Endothelial cell of umbilical vein (primary cell): ENCODE data around the gene SGCE. TPM values are rescaled to one million over a fixed set of nuclear protein-coding genes. Genes with fewer than 3 reads are reported as not detected.

ENCODE experiments used
- BruUV-seq: library from RNA; stranded (reverse); fragments of 400-500 nt; replicated peaks from 2 replicates; lab custom pipeline; 2021; lab: Mats Ljungman, UMichigan
- CTCF ChIA-PET: fragments of 300-600, 350-600 bp; sonication (Branson Sonifier 250); formaldehyde crosslinking; loops from one replicate; lab custom pipeline; 2021; ENCODE audit warnings: antibody characterized with exemption, inconsistent platforms; lab: Charles Lee
- POLR2A ChIA-PET: fragments of 300-600, 350-600 bp; sonication (Branson Sonifier 250); formaldehyde crosslinking; loops from one replicate; lab custom pipeline; 2021; ENCODE audit warnings: antibody characterized with exemption, inconsistent platforms; lab: Charles Lee
- DNase-seq: peaks from one replicate; pipeline ENCODE4 v3.0.0-alpha.2; 2011; ENCODE audit warnings: low read depth, low spot score
- FAIRE-seq: peaks from 2 replicates; lab custom pipeline; 2011; peaks lifted over from hg19 to GRCh38; lab: Jason Lieb, UNC
- H2AFZ ChIP-seq: 2 replicates; pipeline ENCODE4 v1.6.0; 2012; ENCODE audit warnings: low read depth, low read length, control low read depth, inconsistent platforms
- H3K27ac ChIP-seq: 2 replicates; pipeline ENCODE4 v1.5.1; 2011; ENCODE audit warnings: low read depth, mild to moderate bottlenecking, control low read depth, low read length, moderate library complexity; ENCODE audit not compliant: insufficient read depth
- H3K27me3 ChIP-seq, 2 experiments: 2 replicates each; pipeline versions ENCODE4 v1.6.0 to v1.6.1; 2011; ENCODE audit warnings: low read length in 2 of 2, mixed read lengths in 1 of 2; ENCODE audit not compliant: control insufficient read depth in 2 of 2, insufficient read depth in 2 of 2
- H3K36me3 ChIP-seq, 2 experiments: 2 replicates in 1 of 2; 3 replicates in 1 of 2; pipeline ENCODE4 v1.5.1; 2011; ENCODE audit warnings: low read length in 2 of 2, mild to moderate bottlenecking in 1 of 2, moderate library complexity in 1 of 2; ENCODE audit not compliant: control insufficient read depth in 2 of 2, insufficient read depth in 2 of 2; ENCODE audit errors: extremely low read depth in 1 of 2
- H3K4me1 ChIP-seq: 3 replicates; pipeline ENCODE4 v1.5.1; 2011; ENCODE audit warnings: mild to moderate bottlenecking, low read length; ENCODE audit not compliant: control insufficient read depth, insufficient read depth; ENCODE audit errors: extremely low read depth
- H3K4me2 ChIP-seq: 2 replicates; pipeline ENCODE4 v1.6.1; 2011; ENCODE audit warnings: low read length, control low read depth, mixed read lengths; ENCODE audit not compliant: insufficient read depth
- H3K4me3 ChIP-seq, 3 experiments: fragments of 200-600 bp in 1 of 3; sonication (generic), shearing (Covaris generic) in 1 of 3; replicated peaks in 1 of 3; 2 replicates each; pipeline ENCODE4 v1.5.1; 2011 to 2016; ENCODE audit warnings: control low read depth in 3 of 3, low read length in 3 of 3, mild to moderate bottlenecking in 2 of 3, inconsistent platforms in 1 of 3, low read depth in 1 of 3, moderate library complexity in 1 of 3; ENCODE audit not compliant: insufficient read depth in 1 of 3
- H3K79me2 ChIP-seq: 2 replicates; pipeline ENCODE4 v1.6.0; 2012; ENCODE audit warnings: low read length, inconsistent platforms; ENCODE audit not compliant: control insufficient read depth, insufficient read depth
- H3K9ac ChIP-seq: replicated peaks from 2 replicates; pipeline ENCODE3; 2011; ENCODE audit warnings: low read length, control low read depth; ENCODE audit not compliant: insufficient read depth; ENCODE audit errors: extremely low read depth
- H3K9me1 ChIP-seq: replicated peaks from 3 replicates; pipeline ENCODE4 v1.6.0; 2011; ENCODE audit warnings: mild to moderate bottlenecking, low read length; ENCODE audit not compliant: control insufficient read depth, insufficient read depth; ENCODE audit errors: extremely low read depth
- H3K9me3 ChIP-seq: replicated peaks from 2 replicates; pipeline ENCODE4 v1.5.1; 2012; ENCODE audit warnings: low read length, inconsistent platforms; ENCODE audit not compliant: control insufficient read depth, insufficient read depth
- H4K20me1 ChIP-seq: replicated peaks from 2 replicates; pipeline ENCODE3; 2011; ENCODE audit warnings: mild to moderate bottlenecking, low read length; ENCODE audit not compliant: control insufficient read depth, insufficient read depth; ENCODE audit errors: extremely low read depth
- CTCF ChIP-seq, 2 donors: IDR thresholded peaks; 1 replicate in 1 of 2; 2 replicates in 1 of 2; pipeline ENCODE4 v1.5.1; 2011; ENCODE audit warnings: low read length in 2 of 2, mild to moderate bottlenecking in 2 of 2, moderate library complexity in 2 of 2, control low read depth in 1 of 2, inconsistent platforms in 1 of 2, low read depth in 1 of 2; ENCODE audit not compliant: insufficient read depth in 1 of 2; ENCODE audit errors: extremely low read depth in 1 of 2
- EZH2 ChIP-seq: IDR thresholded peaks from 2 replicates; pipeline ENCODE4 v1.6.1; 2012; ENCODE audit warnings: borderline replicate concordance, low read depth, mild to moderate bottlenecking, moderate library complexity, low read length, inconsistent platforms; ENCODE audit not compliant: severe bottlenecking
- FOS ChIP-seq: IDR thresholded peaks from 2 replicates; pipeline ENCODE4 v1.6.1; 2011; ENCODE audit warnings: mild to moderate bottlenecking, low read length, moderate library complexity, borderline replicate concordance; ENCODE audit not compliant: insufficient read depth
- GATA2 ChIP-seq: IDR thresholded peaks from 2 replicates; pipeline ENCODE4 v1.7.0; 2011; ENCODE audit warnings: low read depth, mild to moderate bottlenecking, moderate library complexity, mixed read lengths, low read length; ENCODE audit not compliant: insufficient read length, insufficient read depth
- JUN ChIP-seq: IDR thresholded peaks from 2 replicates; pipeline ENCODE4 v1.6.1; 2011; ENCODE audit warnings: borderline replicate concordance, low read depth; ENCODE audit not compliant: insufficient read length, insufficient read depth
- MYC ChIP-seq: IDR thresholded peaks from one replicate; pipeline ENCODE4 v1.6.1; 2011; ENCODE audit warnings: mild to moderate bottlenecking, low read depth, low read length
- POLR2A ChIP-seq: IDR thresholded peaks from 2 replicates; pipeline ENCODE4 v1.6.1; 2012; ENCODE audit warnings: low read depth, mild to moderate bottlenecking, control low read depth, low read length
- POLR2AphosphoS5 ChIP-seq: IDR thresholded peaks from 2 replicates; pipeline ENCODE4 v1.6.1; 2012; ENCODE audit warnings: low read depth, mild to moderate bottlenecking, control low read depth, low read length, moderate library complexity; ENCODE audit not compliant: insufficient read depth
- dilution Hi-C: fragments of 300-500 bp; cut with MboI; formaldehyde crosslinking; loops from one replicate; pipeline ENCODE4 v1.15.0; 2019; ENCODE audit warnings: low sequenced_read_pairs; ENCODE audit not compliant: extremely low pct_ligation_motif_present
- intact Hi-C: fragments of 100-400 bp; cut with micrococcal nuclease; formaldehyde crosslinking; loops from one replicate; pipeline ENCODE4 v1.10.0; 2022
- polyA plus RNA-seq, 4 experiments: library from polyadenylated mRNA; depleted of rRNA in 3 of 4; stranded (reverse) in 3 of 4; unstranded in 1 of 4; fragments of >200 nt; gene quantifications; 2 replicates each; pipeline versions ENCODE4 v1.2.1 to v1.2.3, GENCODE V29; 2011 to 2012; ENCODE audit warnings: missing spikeins in 1 of 4
- total RNA-seq: library from RNA; stranded (reverse); gene quantifications from 2 replicates; pipeline ENCODE4 v1.2.3, GENCODE V29; 2021
- TF ChIP-seq, protein P1 (sequence below): IDR thresholded peaks from 2 replicates; pipeline ENCODE4 v1.6.1; 2011; ENCODE audit not compliant: insufficient read depth, insufficient read length

Gene SGCE
- total and polyA plus RNA-seq, 2 donors (not counting 3 experiments of a cell fraction or from before 2014, with no cell fraction given): 46.8 to 53.3 TPM

DNA sequence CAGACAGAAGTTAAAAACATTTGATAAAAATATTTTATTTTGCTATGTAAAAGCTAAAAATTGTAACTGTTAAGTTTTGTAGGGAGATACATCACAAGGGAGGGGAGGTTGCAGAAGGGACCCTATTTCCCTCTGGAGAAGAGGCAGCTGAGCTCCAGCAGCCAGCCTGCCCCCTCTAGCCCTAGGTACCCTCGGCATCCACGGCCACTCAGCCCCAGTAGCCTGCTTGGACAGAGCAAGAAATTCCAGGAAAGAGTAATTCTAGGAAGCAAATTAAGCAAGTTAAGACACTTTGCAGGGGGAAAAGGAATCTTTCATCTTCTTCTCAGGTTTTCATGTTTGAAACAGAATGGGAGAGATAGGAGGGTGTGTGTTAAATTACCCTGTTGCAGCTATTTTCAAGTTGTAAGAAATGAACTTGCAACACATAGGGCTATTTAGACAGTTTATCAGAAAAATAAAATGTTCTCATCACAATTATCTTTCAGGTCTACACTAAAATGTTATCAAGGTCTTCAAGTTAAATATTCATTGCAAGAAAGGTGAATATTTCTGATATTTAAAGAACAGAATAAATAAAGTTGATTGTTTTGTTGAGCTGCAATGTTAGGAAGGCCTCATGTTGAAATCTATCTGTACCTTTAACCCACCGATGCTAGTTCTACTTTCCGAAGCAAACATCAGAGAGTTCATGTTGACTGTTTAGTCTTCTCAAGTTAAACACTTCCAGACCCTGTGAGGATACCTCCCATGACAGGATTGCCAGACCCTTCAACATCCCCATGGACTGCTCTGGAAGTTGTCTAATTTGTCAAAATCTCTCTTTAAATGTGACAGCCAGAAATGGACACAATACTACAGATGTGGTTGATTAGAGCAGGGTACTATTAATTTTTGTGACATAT lies 5.5 kb downstream of the SGCE start:
- dilution Hi-C loops (no loop called here), intact Hi-C loops (no loop called here)
- no peaks in the 10 kb centered on the region for H3K9me3 ChIP-seq
- DNase-seq: no peak
- H3K4me3 ChIP-seq: no peak overlapping the region
- CTCF ChIA-PET: interaction anchor here (1.1 to 2.1 kb wide), 4 partner anchors 9 to 201 kb away, joined by 3 to 7 read pairs (median 5); no protein-coding TSS in a partner anchor
- no peak for FAIRE-seq
- H3K27ac ChIP-seq: no peak overlapping the region
- no peak overlapping the region for H3K9ac ChIP-seq
- no peak overlapping the region for H3K4me2 ChIP-seq
- POLR2A ChIA-PET: no interaction called here
- no peaks in the 10 kb centered on the region for H3K36me3 ChIP-seq
- TF ChIP-seq FOS (no peak), JUN (no peak), POLR2AphosphoS5 (no peak), CTCF (IDR thresholded peaks at IDR 0.05; ENCODE audit: extremely low read depth in 1 of 2, insufficient read depth in 1 of 2, low read depth in 1 of 2, low read length in 2 of 2) (no peak), POLR2A (no peak), EZH2 (no peak), GATA2 (no peak), MYC (no peak)
- TF ChIP-seq, protein P1, sequence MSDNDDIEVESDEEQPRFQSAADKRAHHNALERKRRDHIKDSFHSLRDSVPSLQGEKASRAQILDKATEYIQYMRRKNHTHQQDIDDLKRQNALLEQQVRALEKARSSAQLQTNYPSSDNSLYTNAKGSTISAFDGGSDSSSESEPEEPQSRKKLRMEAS: no peak
- no peaks in the 10 kb centered on the region for H3K27me3 ChIP-seq
- H3K9me1 ChIP-seq: no peaks in the 10 kb centered on the region
- H2AFZ ChIP-seq: no peak overlapping the region
- H3K79me2 ChIP-seq: peaks cover 2% of the 10 kb centered on the region
- H3K4me1 ChIP-seq: peaks cover 11% of the 10 kb centered on the region
- no peaks in the 10 kb centered on the region for H4K20me1 ChIP-seq
- BruUV-seq: no TSS peak
